Measurements from ENCODE around the gene MS4A4A.

MS4A4A gene

DNA sequence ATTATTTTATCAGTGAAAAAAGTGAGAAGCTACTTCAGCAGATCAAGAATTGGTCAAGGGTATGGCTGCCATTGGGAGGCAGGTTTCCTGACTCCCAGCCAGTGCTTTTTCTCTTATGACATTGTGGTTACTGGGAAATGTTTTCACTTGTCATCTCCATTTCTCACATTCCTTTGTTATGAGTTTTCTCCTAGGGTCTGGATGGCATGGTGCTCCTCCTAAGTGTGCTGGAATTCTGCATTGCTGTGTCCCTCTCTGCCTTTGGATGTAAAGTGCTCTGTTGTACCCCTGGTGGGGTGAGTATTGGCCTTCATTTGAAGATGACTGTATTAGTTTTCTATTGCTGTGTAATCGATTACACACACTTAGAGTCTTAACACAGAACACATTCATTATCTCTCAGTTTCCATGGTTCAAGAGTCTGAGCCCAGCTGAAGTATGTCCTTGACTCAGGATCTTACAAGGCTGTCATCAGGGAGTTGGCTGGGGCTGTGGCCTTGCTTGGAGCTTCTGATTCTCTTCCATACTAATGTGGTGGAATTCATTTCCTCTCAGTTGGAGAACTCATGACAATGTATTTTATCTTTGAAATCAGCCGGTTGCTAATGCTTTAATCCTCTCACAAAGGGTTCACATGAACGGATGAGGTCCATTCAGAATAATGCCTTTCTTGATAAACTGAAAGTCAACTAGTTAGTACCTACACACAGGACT, 25.6 kb downstream of the MS4A4A start:
- no peak for DNase-seq

DNA sequence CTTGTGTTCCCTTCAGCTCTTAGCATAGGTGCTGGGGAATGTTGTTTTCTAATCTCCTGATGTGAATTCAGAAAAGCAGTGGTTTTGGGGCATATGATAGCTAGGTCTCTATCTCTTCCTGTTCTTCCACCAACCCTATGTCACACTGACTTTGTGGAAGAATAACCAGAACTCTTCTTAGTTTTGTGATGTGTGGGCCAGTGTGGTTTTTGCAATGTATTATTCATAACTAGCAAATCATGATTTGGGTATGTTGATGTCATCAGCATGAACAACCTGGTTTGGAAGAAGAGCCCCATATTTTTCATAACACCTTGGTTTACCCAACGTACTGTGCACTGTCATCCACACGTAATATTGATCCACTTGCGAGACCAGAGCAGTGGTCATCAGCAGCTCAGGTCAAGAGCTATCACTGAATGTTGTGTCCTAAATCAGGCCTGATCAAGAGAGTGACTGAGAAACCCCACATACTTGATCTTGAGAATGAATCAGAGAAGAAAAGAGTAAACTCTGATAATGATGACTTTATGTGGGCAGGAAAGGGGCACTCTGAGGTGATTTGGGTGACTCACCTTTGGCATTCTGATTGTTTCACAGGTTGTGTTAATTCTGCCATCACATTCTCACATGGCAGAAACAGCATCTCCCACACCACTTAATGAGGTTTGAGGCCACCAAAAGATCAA, 27.2 kb downstream of the MS4A4A start:
- DNase-seq = no peak

DNA sequence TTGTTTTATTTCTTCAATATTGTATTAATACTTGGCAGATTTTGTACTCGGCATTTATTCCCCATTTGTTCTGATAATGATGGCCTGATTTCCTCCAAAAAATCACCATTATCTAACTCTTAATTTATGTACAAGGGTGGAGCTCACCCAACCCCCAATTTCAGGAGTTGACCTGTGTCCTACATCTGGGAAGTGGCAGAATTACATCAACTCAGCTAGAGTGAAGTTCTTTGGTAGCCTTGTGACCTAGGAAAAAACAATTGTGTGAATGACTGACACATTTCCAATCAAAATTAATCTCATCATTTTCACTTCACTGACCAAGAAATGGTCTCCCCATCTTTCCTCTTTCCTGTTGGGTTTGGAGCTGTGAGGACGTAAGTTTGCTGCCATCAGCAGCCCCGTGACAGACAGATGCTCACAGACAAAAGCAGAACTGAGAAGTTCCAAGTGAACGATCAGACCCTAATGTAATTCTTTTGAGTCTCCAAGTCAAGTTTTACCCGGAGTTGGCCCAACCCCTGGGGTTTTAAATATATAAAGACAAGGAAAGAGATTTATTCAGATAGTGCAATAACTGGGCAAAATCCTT, 30.0 kb downstream of the MS4A4A start:
- no peak for DNase-seq

DNA sequence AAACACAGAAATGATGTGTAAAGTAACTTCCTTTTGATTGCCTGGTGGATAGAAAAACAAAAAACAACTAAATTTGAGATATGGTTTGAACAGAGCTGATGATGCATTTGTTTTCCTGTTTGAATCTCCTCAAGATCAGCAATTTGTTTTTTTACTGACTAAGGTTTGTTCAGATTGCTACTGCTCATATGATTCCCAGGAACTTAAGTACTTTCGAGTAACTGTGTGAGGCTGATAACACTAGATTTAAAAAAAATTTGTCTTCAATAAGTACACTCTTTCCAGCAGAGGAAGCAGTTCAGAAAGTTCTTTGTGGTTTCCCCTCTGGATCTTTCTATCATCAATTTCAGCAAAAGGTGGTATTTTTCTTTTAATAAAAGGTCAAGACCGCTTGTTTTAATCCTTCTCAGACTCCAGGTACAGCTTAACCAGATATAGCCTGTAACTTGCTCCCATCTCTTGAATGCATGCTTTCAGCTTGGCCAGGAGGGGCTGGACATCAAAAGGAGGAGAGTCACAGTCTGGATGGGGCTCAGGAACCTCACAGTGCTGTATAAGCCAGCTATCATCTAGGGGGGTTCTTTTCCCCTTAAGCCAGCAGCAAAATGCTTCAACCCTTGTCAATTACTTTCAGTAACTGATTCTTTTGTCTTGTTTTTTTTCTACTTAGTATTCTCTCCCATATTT, 34.3 kb downstream of the MS4A4A start:
- DNase-seq = no peak

DNA sequence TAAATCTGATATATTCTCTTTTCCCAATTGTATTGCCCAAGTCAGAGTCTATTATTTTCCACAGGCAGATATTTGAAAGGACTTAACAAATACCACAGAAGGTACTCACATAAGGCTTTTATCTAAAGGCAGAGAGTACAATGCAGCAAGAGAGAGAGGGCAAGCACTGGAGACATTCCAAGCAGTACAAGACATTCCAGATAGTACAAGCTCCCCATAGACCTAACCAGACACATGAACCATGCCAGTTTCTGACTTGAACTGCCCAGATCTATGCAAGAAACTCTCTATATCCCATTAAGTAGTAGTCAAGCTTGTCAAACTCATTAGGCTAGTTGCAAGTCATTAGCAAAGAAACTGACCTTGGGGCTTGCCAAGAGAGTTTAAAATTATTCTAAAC, 35.4 kb downstream of the MS4A4A start:
- DNase-seq = no peak

DNA sequence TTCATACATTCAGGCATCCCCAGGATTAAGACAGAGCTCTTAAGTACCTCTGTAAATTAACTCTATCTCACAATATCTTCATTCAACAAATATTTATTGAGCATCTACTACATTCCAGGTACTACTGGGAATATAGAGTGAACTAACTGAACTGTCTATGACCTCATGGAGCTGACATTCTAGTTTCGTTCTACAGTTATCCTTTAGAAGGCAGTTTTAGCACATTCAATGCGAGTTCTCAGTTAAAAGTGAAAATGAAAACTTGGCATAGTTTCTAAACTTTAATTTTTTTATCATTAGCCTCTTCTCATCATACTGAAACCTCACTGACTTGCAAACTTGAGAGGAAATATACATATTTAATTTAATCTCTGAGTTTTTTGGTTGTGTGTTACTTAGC, 35.9 kb downstream of the MS4A4A start:
- no peak for DNase-seq

DNA sequence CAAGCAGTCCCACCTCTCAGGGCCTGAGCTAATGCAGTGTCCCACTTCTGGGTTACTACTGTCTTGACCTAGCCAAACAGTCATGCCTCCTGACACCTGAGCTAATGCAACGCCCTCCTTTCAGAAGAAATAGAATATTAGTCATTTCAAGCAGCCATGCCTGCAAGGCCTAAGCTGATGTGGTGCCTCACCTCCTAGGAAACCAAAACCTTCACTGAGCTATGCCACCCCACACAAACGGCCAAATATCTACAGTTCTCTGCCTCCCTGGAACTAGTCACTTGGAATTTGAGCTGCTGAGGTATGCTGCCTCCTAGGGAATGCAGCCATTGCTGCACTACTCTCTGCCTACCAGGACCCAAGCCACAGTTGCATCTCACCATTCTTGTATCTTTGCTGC, 38.3 kb downstream of the MS4A4A start:
- no peak for DNase-seq

DNA sequence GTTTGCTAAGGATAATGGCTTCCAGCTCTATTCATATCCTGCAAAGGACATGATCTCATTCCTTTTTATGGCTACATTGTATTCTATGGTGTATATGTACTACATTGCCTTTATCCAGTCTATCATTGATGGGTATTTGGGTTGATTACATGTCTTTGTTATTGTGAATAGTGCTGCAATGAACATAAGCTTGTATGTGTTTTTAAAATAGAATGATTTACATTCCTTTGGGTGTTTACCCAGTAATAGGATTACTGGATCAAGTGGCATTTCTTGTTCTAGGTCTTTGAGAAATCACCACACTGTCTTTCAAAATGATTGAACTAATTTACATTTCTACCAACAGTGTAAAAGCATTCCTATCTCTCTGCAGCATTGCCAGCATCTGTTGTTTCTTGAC, 40.6 kb downstream of the MS4A4A start:
- no peak for DNase-seq

DNA sequence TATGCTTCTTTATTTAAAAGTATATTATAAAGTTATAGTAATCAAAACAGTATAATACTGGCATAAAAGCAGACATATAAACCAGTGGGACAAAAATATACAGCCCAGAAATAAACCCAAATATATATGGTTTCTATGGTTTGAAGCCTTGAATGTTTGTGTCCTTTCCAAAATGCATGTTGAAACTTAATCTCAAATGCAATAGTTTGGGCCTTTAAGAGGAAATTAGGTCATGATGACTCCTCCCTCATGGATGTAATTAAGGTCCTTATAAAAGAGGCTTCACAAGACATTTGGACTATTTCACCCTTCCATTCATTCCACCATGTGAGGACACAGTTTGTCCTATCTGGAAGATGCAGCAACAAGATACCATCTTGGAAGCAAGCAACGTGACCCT, 46.5 kb downstream of the MS4A4A start, which contains the start of gene MS4A6E:
Gene MS4A6E (plus strand): TSS at position 301 of the 400 bp plus-strand sequence. CDS start 7,641 bp downstream, outside the sequence.
- no peak for DNase-seq

DNA sequence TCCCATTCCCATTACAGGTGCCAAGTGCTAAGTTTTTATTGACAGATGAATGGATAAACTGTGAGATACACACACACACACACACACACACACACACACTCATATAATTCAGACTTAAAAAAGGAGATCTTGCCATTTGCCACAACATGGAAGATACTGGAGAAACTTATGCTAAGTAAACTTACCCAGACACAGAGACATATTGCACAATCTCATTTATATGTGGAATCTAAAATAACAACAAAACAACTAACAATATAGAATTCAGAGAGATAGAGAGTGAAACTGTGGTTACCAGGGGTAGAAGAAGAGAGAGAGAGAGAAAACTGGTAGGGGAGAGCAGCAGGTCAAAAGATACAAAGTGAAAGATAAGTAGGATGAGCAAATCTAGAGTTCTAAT, 48.0 kb downstream of the MS4A4A start:
- no peak for DNase-seq

DNA sequence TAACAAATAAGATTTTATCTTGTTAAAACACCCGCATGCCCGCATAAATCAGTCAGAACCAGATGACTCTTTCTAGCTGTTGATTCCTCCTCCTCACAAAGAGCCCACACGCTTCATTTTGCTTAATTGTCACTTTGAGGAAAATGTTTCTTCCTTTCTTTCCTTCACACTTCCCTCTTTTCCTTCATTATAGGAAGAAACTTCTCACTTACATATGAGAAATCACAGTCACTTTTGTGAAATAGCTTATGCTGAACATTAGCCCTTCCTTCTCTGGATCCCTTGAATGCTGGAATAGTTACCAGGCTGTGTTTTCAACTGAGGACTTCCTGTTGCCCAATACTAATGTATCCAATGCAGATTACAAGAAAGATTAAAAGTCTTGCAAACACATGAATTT, 52.4 kb downstream of the MS4A4A start:
- no peak for DNase-seq

DNA sequence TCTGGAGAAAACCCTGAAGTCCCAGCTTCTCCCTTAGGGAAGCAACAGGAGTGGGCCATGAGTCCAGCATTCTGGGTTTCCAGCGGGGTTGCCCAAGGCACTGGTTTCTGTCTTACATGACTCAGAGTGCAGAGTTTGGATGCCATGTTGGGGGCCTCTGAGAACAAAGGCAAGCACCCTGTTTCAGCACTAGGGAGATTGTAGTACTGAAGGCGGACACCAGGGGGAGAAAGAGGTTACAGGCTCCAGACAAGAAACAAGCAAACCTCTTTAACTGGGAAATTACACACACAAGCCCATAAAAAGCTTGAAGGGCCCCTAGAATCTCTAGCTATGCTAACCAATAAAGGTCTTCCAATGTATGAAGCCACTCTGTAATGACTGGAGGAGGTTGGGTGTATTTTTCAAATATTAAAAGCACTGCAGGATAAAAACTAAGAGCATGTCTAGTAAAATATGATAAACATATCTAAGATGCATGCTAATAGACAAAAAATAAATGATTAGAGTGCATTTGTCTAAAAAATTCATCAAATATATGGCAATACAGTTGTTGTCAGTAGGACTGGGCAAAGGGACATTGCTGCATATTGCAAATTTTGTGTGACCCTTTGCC, 53.6 kb downstream of the MS4A4A start:
- DNase-seq = peak; percentile 54

DNA sequence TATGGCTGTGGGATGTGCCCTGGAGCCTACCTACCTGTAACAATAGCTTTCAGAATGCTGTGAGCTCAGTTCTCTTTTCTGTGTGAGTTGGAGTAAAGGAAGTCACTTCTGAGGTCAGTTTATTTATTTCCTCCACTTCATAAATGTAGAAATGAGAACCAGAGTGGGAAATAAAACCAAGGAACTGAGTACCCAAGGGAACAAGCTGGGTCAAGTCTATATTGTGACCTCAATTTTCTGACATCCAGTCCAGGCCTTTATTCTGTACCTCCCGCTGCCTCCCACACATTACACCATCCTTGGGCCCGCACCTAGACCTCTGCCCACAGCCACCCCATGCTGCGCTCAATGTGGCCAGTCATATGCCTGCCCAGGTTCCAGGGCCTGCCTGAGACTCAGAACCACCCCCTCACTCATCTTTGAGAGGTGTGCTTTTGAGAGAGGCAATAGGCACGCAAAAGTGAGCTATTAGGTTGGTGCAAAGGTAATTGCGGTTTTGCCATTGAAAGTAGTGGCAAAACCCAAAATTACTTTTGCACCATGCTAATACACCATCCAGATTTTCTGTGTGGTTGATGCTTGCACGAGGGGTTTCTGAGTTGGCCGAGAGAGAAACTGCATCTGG, 56.4 kb downstream of the MS4A4A start:
- DNase-seq = no peak

DNA sequence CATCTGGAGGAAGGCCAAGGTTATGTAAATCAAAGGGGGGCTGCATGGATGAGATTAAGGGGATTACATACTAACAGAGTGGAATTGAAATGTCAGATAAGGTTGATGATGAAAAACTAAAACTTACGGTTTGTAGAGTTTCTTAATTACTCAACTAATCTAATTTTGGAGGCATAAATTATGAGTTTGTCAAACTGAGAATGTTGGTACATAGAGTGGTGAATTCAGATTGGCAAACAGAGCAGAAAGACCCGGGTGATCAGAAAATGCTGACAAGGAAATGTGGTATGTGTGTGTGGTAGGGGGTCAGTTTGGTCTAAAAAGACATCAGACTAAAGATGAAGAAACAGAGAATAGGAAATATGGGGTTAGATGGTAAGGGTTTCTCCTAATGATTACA, 57.6 kb downstream of the MS4A4A start:
- no peak for DNase-seq

DNA sequence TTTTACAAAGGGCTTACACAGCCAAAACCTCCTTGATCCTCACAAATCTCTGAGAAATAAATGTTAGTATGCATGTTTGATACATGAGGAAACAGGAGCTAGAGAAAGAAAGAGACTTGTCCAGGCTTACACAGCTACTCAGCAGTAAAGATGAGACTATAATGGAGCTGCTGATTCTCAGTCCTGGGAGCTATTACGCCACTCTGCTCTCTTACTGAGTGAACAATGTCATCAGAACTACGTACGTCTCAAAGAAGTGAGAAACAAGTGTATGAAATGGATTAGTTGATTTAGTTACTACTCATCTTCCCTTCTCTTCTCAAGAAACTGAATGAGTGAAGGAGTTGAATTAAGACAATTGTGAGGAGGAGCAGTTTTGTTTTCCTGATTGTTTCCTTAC, 58.9 kb downstream of the MS4A4A start:
- DNase-seq = no peak

DNA sequence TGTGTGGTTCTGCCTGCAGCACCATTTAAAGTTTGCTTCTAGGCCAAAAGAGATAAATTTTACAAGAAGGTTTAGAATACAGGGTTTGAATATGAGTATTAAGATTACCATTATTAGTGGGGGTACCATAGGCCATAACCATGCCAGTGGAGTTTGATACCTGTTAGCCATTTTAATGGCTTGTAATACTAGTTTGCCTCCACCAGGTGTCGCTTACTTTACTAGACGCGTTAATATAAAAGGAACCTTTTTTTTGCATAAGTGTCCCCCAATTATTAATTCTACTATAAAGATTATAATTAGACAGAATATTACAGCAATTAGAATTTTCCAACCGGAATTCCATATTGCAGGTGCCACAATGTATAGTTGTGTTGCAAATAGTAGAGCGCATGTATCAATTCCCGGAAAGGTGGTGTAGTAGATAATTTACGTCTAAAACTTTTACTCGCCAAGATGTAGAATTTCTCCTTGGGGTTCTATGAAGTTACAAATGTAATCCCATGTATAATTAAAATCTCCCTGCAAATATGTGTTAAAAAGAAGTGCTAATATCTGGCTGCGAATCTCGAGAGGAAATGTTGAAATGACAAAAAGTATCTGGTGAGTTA, 62.7 kb downstream of the MS4A4A start:
- DNase-seq = no peak

DNA sequence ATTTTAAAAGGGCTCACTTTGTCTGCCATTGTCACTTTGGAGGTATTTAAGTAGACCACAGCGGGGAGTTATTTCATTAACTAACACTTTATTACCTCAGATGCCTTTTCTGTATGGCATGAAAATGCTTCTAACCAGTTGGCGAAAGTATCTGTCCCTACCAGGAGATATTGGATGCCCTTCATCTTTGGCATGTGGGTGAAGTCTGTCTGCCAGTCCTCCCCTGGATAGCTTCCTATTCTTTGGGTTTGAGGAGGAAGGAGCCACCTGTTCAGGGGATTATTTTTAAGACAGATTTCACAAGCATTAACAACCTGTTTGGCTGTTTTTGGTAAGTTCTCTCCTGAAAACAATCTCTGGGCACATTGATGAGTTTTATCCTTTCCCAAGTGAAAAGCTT, 63.7 kb downstream of the MS4A4A start:
- DNase-seq = no peak

DNA sequence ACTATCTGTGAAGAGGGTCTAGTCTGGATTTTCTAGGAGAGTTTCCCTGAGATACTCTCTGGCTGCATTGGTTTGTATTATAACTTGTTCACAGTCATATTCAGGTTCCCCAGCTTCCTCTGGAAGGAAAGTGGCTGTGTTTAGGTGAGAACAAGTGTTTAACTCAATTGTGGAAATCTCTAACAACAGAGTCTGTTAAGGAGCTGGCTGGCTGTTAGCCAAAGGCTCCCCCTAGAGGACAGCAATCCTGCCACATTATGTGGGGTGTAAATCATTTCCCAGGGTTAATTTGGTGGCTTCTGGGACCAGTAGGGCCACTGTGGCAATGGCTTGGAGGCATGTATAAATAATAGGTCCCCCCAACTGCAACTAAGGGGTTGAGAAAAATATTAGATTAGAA, 65.0 kb downstream of the MS4A4A start:
- no peak for DNase-seq

DNA sequence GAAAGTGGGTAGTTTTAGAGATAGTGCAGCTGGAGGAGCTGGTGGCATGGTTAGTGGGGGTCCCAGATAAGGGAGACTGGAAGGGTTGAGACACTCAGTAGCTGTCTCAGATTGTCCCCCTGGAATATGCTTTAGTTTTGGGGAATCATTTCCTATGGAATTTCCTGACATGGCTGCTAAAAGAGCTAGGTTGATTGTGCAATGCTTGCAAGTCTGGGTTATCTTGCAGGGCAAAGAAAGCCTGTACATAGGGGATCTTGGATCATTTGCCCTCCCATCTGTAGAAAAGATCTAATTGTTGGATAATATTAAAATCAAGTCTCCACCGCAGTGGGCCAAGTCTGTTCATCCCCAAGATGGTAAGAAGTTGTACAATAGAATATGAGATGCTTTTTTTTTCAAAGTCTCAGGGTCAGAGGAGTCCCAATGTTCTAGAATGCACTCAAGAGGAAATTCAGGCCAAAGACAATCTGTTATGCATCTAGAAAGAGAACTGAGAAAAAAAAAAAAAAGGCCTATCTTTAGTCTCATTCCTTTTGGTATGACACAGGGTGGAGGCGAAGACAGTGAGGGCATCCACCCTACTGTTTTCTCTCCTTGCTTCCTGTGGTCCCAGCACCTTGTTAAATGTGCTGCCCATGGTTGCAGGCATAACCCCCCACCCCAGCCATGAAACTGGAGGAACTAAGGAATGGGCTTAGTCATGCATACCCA, 66.8 kb downstream of the MS4A4A start:
- no peak for DNase-seq

DNA sequence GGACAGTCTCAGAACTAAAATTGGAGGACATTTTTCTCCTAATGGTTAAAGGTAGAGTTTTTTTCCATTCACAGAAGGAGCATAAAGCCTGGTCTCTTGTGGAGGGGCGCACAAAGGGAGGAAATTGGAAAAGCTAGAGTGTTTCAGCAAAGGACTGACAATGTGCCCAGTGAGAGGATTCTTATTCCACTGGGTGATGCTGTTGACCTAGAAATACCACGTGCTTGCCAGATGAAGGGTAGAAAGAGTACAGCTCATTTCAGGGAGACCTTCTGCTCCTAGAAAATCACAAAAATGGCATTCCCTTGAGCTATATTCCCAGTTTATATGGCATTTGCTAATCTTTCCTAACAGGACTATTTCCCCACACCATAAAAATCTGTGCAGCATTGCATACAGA, 67.7 kb downstream of the MS4A4A start:
- DNase-seq = no peak

DNA sequence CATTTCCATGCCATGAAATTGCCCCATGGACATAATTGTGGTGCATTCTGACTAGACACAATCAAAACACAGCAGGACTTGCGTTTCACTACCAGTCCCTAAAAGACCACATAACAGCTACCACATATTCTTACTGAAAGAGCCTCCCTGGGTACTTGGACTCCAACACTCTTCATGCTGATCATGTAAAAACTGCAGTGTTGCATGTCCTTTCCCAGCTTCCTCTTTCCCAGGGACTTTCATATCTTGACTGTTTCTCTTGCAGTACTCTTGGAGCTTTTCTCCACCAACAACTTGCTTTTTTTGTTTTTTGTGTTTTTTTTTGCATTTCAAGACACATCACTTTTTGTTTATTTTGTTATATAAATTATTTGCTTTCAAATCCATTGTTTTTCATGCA, 69.5 kb downstream of the MS4A4A start:
- DNase-seq = no peak

DNA sequence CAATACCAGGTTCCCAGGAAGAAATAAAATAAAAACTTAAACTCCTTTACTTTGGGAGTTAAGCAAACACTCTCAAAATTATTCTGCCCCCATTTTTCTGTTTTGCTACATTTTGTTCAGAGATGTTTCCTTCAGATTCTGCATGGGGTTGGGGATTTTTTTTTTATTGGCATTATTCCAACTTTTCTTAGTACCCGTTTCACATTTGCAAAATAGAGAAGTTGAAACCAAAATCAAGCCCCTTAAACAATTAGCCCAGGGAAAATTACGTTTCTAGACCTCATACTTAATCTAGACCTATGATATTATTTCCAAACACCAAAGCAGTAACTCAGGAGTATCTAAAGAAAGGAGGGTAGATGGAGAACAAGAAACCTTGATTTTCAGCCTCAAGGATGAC, 77.3 kb downstream of the MS4A4A start:
- no peak for DNase-seq
